ENCODE results near the gene HS1BP3.

HS1BP3 gene, protein sequence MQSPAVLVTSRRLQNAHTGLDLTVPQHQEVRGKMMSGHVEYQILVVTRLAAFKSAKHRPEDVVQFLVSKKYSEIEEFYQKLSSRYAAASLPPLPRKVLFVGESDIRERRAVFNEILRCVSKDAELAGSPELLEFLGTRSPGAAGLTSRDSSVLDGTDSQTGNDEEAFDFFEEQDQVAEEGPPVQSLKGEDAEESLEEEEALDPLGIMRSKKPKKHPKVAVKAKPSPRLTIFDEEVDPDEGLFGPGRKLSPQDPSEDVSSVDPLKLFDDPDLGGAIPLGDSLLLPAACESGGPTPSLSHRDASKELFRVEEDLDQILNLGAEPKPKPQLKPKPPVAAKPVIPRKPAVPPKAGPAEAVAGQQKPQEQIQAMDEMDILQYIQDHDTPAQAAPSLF

DNA sequence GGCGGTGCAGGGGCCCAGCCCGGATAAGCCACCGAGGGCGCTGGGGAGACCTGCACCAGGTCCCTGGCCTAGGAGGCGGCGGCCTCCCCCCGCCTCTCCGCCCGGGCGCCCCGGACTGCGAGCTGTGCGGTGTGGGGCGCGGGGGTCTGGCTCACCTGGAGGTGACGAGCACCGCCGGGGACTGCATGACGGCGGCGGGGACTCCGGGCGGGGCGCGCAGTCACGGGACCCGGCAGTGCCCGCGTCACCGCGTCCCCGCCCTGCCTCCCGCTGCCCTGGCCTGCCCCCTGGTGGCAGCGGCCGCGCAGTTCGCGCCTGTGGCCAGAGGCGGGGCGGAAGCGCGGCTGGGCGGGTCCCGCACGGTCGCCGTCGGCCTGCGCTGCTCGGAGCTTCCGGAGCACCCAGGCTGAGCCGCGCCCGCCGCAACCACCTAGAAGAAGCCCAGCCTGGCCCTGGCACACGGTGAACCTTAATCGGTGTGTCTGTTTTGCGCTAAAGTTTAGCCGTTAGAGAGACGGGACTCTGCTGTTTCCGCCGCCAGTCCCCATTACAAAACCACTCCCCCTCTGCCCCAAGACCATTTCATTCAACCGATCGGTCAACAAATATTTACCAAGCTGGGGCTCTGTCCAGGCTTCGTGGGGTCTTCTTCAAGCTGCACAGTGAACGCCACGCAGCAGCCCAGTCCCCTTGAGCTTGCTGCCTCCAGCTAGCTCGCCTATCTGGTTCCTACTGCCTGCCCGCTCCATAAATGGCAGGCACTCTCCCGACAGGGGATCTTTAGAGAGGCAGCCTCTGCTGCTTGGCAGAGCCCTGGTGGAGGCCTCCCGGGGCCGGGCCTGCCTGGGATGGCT is at the start of gene HS1BP3:
Gene HS1BP3, minus strand, starts transcription at position 222 of the 854 bp plus-strand sequence. Its CDS starts 35 bp downstream, at position 187.
- peak; percentile 64 to 71 for DNase-seq

DNA sequence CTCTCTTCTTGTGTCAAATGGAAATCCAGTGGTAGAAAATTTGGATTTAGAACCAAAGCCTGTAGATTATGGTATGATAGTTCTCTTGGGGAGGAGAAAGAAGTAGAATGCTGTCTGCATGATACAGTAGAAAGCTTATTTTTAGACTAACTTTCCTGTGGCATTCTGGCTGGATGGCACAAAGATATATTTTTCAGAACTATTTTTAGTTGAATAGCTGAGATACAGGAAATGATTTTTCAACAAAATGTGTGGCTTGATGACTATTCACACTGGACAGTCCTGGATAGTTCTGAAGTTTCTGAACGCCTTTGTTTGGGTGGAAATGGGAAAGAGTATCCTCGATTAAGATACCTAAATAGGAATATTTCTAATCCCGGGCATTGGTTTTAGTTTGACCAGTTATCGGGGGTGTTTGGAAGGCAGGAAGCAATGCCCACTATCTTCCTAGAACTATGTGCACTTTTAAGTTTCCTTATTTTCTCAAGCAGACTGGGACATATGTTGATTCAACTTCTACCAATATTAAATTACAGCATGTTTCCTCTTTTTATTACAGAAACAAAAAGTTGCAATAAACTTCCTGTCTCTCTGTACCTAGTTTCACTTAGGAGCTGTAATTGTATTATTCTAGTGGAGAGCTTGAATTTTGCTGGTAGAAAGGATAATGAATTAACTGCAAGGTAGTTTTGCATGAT is 48.2 kb upstream of the HS1BP3 start:
- DNase-seq, result no peak

DNA sequence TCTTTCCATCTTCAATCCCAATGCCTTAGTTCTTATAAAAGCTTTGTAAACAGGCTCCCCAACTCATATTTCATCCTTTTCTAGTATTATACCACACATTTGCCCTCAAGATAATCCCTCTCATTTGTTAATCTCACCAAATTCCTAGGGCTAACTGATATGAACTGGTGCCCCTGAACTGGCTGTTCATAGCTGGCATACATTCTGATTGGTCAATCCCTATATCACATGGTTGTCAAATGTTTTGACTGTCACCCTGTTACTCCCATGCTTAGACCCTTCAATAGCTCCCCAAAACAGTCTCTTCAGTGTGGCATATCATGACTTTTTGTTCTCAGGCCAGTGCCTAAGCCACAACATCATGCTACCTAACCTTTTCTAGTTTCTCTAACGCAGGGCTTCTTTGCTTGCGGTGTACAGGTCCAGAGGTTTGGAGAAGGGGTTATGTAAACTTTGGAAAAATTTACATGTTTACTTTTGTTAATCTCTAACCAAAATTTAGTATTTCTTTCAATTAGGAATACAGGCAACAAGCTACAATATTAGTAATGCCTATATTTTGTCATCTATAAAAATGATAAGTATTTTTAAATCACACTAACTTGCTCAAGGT is 46.5 kb upstream of the HS1BP3 start:
- no peak for DNase-seq

DNA sequence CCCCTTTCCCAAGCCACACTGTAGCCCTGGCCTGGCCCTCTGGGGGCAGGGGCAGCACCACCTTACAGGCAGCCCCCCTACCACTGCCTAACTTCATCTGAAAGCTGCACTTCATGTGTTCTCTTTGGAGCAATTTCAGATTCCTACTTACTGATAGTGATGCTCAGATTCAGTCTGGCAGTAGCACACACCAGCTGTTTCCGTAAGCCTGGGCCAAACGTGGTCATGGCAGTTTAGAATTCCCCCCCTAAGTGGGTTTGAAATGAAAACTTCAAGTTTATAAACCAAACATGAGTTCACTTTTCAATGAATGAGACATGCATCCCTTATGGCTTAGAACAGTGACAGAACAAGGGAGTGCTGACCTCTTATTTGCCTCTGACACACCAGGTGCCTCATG is 45.5 kb upstream of the HS1BP3 start:
- DNase-seq, result no peak

DNA sequence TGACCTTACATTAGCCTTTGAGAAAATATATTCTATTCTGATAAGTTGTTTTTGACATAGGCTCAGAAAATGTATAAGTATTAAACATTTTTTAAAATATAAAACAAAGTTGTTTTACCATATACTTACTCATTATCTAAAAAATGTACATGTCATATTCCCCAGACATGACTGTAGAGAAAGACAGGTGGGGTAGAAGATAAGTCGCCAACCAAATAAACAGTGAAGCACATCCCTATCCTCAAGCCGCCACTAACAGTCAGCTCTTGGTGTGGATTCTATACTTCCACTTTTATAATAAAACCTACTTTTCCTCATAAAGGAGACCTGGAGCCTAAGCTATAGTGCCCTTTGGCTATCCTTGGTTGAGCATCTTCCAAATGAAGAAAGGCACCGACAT is 42.4 kb upstream of the HS1BP3 start:
- no peak for DNase-seq

DNA sequence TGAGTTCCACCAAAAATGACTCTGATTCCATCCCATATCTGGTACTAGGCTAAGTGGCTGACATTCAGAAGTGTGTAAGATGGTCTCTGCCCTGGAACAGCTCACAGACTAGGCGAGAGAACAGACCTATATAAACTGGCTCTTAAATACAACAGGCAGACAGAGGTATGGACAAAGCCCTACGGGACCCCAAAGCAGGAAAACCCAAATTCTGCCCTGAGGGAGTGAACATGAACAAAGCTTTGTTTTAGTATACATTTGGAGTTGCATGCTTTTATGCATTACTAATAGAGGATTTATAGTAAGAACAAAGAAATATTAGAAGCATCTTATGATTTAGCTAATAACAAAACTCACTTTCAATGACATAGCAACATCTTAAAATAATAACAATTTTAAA is 41.2 kb upstream of the HS1BP3 start:
- no peak for DNase-seq

DNA sequence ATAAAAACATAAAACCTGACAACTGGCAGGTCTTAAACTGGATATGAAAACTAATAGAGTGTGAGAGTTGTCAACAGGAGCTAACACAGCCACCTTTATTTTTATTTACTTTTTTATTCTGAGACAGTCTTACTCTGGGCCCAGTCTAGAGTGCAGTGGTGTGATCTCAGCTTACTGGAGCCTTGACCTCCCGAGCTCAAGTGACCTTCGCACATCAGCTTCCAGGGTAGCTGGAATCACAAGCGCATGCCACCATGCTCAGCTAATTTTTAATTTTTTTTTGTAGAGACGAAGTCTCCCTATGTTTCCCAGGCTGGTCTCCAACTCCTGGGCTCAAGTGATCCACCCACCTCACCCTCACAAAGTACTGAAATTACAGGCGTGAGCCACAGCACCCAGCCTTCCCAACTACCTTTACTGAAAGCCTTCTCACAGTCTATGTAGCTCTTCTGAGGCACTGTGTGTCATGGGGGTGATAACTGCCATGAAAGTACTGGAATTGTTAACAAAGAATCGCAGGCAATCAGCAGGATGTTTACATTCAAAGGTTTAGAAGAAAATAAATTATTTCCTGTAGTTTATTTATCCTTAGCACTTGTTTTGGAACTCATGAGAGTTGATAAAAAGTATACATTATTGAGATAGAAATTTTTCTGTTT is 40.3 kb upstream of the HS1BP3 start:
- no peak for DNase-seq

DNA sequence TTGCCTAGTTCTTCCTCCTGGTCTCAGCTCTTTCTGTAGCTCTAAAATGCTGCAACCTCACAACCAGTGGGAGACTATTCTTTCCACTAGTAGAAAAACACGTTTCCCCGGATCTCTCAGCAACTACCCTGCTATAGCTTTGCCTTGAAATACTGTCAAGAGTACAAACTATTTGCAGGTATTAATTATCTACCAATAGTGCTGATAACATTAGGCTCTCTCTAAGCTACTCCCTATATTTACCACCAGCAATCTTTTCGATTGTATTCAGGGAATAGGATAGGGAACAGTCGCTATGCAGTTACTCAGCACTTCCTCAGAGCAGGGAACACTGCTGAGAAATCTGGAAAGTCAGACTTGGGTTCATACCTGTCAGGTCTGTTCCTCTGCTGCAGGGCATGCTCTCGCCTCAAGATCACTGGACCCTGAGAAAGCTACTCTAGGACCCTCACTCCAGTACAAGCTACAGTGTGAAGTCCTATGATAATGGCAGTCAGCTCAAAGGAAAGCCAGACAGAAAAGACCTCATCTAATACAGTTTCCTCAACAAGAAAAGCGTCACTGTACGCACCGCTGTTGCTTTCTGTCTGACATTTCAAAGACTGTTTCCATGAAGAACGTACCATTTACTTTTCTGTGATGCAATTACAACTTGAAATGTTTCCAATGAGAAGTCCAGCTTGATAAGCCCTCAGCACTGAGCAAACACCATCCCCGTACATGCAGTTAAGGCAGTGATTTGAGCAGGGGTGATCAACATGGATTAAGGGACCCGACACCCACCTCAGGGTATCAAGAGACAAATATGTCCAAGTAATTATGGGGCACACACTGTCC is 38.7 kb upstream of the HS1BP3 start:
- no peak for DNase-seq

DNA sequence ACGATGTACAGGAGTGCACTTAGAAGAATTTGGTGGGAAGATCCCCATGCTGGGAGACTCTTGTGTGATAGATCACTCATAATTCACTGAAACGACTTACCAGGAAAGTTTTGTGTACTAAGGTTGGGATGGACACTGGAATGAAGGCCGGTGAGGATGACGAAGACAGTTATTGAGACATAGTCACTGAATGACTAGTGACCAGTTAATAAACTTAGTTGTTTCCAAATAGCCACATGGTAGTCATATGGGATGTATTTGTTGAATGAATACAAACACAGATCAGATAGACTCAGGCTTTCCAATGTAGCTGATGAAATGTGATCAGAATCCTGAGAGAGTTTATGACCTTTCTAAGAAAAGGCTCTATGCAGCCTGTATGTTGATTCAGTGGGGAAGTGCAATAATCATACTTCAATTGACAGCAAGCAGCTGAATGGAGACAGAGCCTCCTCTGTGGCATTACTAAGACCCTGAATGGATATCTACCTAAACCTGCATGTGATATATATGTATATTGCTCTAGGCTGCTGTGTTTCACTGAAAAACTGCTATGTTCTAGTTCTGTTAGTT is 36.4 kb upstream of the HS1BP3 start:
- no peak for DNase-seq

DNA sequence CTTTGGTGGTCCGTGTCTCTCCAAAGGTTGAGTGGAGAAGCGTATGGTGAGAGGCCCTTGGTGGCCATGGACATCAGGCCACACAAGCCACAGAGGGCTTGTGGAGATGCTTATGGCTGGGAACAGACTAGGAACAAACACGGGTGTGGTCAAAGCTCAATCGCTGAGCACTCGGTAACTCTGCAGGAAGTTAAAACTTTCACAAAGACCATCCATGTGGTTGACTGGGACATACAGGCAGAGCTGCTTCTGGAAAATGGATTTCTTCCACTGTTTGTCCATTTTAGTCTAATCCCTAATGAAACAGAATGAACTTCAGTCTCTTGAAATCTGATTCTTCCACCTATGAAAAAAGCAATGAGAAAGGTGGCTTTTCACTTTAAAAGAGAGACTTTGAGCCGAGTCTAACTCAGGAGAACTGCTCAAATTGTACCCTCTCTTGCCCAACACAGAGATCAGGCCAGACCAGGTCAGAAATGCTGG is 33.7 kb upstream of the HS1BP3 start:
- DNase-seq, result no peak

DNA sequence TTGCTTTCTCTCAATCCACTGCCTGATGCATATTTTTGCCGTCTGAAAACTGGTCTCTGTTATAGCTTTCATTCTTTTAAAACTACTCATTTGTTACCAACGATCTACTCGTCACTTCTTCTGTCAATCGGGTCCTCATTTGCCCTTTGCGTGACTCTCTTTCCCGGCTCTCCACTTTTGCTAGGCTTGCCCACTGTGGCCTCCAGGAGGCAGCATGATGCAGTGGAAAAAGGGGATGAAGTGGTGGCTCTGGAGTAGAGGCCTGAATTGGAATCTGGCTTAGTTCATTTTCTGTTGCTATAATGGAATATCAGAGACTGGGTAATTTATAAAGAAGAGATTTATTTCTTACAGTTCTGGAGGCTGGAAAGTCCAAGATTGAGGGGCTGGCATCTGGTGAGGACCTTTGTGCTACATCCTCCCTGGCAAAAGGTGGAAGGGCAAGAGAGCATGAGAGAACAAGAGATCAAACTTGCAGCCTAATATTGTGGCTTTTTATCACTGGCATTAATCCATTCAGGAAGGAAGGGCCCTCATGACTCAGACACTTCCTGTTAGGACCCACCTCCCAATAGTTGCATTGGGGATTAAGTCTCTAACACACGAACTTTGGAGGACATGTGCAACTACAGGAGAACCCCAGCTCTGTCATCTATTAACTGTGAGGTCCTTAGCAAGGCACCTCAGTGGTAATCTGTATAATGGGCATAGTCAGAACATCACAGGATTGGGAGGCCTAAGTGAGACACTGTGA is 31.4 kb upstream of the HS1BP3 start:
- DNase-seq, result no peak

DNA sequence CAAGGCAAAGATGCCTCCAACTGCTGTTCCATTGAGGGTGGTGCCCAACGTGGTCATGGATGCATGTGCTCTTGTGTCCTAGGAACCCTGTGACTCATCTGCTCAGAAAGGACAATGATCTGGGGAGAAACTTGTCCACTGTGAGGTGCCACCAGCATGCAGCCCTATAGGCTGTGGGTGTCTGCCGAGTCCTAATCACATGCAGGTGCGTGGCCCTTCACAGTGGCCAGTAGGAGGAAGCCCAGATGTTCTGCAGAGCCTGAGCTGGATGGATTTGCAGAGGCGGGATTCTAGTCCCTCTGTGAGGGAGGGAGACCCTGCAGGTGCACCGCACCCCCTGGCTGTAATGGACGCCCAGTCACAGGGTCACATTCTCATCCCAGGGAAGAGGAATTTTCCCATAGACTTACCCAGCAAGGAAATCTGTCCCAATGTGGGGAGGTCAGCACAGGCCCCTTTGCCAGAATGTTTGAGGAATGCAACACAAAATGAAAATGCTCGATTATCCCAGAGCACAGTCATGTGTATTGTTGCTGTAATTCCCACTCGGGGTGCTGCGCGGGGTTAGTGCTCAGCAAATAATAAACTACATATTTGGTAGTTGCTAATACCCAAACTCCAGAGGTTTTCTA is 30.0 kb upstream of the HS1BP3 start:
- no peak for DNase-seq

DNA sequence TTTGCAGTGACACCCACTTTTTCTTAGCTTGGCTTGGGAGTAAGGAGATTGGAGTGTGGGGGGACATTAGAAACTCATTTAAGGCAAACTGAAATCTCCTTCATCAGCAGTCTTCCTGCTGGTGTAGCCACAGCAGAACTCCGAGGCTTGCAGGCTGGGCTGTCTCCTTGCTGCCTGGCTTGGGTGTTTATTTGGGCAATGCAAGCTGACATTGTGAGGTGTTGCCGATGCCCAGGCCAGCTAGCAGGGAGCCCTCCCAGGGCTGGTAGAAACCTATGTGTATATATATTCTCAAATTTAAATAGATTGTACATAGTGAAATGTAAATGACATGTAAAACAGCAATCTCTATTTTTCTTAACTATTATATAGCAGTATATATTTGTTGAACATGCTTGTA is 27.9 kb upstream of the HS1BP3 start:
- DNase-seq, result no peak

DNA sequence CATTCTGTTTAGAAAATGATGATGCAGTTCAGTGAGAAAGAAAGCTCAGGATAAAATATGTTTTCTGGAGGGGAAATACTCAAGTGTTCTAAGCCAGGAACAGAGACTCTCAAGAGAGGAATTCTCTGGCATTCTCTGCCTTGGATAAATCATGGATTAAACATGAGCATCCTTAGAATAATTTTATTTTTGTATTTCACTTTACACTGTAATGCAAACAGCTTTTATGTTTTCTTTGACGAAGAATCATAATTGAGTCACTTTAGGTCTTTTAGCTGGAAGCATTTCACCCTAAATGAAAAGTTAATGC is 27.1 kb upstream of the HS1BP3 start:
- DNase-seq, result no peak

DNA sequence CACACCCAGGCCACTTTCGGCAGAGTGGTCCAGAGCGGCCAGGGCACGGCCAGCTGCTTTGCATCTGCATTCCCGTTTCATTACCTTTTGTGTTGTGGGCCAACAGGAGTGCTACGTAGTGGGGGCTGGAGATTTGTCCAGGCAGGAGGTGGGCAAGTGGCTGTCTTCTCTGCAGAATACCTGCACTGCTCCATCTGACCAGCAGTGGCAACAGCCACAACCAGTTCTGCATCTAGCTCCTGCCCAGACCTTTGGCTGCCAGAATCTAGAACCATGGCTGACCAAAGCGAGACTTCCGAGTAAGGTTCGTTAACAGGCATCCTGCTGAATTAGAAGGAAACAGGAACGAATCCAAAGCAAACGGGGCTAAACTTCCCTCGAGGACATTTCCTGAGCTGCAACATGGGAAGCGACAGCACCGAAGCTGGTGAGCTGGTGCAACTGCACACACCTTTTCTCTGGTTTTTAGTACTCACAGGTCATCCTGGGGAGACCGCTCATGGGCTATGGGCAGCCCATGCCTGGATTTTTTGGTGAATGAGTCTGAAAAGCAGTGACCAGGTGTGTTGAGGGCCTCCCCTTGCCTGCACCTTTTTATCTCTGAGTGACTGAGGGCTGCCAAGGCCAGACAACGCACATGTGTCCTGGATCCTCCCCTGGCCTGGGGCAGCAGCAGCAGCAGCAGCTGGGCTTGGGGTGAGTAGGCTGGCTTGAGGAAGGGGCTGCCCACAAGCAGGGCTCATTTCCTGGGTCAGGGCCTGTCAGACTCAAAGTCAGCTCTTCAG is 26.6 kb upstream of the HS1BP3 start:
- DNase-seq, result no peak

DNA sequence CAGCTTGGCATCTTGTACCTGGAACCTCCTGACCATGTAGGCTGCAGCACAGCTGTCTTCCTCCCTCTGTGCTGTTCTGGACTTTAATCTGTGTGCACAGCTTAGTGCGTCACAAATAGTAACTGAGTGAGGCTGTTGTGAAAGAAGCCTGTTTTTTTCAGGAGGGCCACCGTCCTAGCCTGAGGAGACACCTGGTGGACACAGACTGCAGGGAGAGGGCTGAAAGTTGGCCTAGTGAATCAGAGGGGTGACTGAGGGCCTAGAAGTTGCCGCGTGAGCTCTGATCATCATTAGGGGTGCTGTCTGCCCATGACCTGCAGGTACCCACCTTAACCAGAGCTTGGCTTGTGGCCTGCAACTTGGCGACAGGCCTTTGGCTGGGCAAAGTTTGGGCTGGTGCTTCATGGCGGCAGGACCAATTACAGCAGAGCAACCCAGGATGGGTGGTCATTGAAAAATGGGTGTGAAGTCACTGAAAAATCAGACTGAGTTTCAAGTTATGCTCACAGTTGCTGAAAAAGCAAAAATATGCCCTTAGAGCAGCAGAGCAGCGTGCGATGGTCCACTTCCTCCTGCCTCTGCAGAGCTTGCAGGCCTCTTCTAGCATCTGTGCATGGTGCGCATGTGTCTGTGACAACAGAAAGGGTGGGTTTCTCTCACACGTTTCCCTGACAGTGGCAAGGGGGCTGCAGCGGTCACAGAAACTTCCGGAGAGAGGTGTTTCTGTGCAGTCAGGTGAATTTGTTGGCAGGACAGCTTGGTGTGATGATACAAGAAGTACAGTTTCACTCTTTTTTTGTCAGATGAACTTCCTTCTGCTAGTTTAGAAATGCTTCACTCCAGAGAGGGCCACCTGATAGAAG is 25.7 kb upstream of the HS1BP3 start:
- no peak for DNase-seq

DNA sequence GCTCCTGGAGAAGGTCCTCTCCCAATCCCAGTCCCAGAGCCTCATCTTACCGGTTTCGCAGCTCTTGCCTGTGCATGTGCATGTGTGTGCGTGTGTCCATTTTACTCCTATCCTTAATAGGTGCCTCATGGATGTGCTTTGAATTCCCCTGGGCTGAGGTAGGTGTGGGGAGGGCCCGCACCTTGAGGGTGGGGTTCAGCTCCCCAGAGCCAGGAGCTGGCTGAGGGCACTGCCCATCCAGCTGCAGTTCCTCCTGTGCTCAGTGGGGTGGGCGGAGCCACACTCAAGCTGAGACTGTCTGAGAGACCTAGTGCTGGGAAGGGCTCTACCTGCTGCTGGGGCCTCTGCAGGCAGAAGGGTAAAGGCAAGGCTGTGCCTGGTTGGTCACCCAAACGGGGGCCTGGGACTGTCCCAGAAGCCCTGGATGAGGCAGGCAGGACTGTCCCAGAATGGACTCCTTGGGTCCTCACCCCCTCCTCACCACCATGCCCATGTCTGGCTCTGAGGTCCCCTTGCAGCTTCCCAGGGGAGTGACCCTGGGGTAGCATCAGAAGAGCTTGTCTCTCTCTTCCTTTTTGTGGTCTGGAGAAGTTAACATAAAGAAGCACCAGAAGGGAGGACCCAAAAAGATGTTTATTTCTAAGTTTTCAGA is 24.9 kb upstream of the HS1BP3 start:
- peak; percentile 8 to 24 for DNase-seq
